Stimulated activated CD4-positive, alpha-beta T cell treated with anti-CD3 and anti-CD28 coated beads, Interleukin-4, amount 100 ng/mL, for 48 hours (primary cell): ENCODE results near the gene HLF.
A peak's percentile ranks its signal among the peaks of the same experiment; 100 is the strongest.

ENCODE experiments used
- DNase-seq, 2 donors: peaks; one replicate each; pipeline ENCODE4 v3.0.0-alpha.2; 2020; ENCODE audit warnings: low read depth in 2 of 2

HLF gene

GRCh38 chr17:55308613-55309391, 44.0 kb downstream of the HLF start:
- DNase-seq = no peak

- no peak for DNase-seq
Observed at GRCh38 chr17:55311767-55312375, 47.1 kb downstream of the HLF start.

- no peak for DNase-seq
Observed at GRCh38 chr17:55312852-55313251, 48.1 kb downstream of the HLF start.

- DNase-seq = no peak
Observed at GRCh38 chr17:55314061-55314783, 49.5 kb downstream of the HLF start.

- DNase-seq = peak in 1 of 2 donors; percentile 1
Observed at GRCh38 chr17:55314784-55315491, 50.2 kb downstream of the HLF start.

- no peak for DNase-seq
Observed at GRCh38 chr17:55316499-55316898, 51.7 kb downstream of the HLF start.

GRCh38 chr17:55317284-55317683, 52.5 kb downstream of the HLF start:
- no peak for DNase-seq

- no peak for DNase-seq
Observed at GRCh38 chr17:55318081-55318480, 53.3 kb downstream of the HLF start.

- no peak for DNase-seq
Observed at GRCh38 chr17:55318715-55319487, 54.1 kb downstream of the HLF start.

- DNase-seq = no peak
Observed at GRCh38 chr17:55319933-55320593, 55.3 kb downstream of the HLF start.

- DNase-seq = no peak
Observed at GRCh38 chr17:55320594-55321426, 56.0 kb downstream of the HLF start.

- DNase-seq = no peak
Observed at GRCh38 chr17:55321427-55322060, 56.8 kb downstream of the HLF start.

- no peak for DNase-seq
Observed at GRCh38 chr17:55322453-55322985, 57.8 kb downstream of the HLF start.

GRCh38 chr17:55323518-55324295, 58.9 kb downstream of the HLF start:
- no peak for DNase-seq

GRCh38 chr17:55324296-55324978, 59.7 kb downstream of the HLF start:
- no peak for DNase-seq

- DNase-seq = no peak
Observed at GRCh38 chr17:55325406-55325805, 60.6 kb downstream of the HLF start.

GRCh38 chr17:55326030-55326429, 61.3 kb downstream of the HLF start:
- no peak for DNase-seq
